ENCODE measurements around the gene GLRX2.

Gene GLRX2

DNA sequence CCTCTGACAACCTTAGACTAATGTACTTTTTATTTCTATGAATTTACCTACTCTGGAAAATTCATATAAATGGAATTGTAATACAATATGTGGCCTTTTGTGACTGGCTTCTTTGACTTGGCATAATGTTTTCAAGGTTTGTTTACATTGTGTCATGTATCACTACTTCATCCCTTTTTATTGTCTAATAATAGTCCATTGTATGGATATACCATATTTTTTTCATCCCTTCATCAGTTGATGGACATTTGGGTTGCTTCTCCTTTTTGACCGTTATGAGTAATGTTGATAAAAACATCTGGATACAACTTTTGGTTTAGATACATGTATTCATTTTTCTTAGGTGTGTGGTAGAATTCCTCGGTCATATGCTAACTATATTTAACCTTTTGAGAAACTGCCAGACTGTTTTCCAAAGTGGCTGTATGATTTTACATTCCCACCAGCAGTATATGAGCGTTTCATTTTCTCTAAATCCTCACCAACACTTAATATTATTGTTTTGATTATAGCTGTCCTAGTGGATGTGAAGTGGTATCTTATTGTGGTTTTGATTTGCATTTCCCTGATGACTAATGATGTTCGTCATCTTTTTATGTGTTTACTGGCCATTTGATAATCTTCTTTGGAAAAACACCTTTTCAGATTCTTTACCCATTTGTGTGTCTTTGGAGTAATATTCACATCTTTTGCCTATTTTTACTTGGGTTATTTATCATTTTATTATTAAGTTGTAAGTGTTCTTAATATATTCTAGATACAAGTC, 42.3 kb downstream of the GLRX2 start:
- no peak overlapping the region for H3K4me3 ChIP-seq (ENCODE audit: low read depth, low read length)
- no peak for DNase-seq (ENCODE audit: low read depth)
- in situ Hi-C loops (cut with HindIII; ENCODE audit: low sequenced_read_pairs) = no loop called here

DNA sequence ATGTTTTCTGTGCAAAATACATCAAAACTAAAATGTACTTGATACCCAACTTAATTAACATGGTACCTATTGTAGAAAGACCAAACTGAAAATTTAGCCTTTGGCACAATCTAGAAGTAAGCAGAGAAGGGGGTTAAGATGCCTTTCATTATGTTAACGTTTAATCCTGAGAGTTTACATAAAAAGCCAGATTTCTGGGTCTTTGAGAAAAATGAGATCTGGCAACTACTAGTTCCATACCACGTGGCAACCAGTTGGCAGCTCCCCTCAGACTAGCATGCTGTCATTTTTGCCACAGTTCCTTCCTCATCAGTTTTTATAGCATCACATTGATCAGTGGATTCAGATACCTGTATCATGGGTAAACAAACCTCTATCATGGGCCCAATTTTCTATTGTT, 44.3 kb downstream of the GLRX2 start:
- H3K4me3 ChIP-seq (ENCODE audit: low read depth, low read length) = peak overlapping the region; percentile 92
- in situ Hi-C loops (cut with HindIII; ENCODE audit: low sequenced_read_pairs) = no loop called here
- TF ChIP-seq, protein P1, sequence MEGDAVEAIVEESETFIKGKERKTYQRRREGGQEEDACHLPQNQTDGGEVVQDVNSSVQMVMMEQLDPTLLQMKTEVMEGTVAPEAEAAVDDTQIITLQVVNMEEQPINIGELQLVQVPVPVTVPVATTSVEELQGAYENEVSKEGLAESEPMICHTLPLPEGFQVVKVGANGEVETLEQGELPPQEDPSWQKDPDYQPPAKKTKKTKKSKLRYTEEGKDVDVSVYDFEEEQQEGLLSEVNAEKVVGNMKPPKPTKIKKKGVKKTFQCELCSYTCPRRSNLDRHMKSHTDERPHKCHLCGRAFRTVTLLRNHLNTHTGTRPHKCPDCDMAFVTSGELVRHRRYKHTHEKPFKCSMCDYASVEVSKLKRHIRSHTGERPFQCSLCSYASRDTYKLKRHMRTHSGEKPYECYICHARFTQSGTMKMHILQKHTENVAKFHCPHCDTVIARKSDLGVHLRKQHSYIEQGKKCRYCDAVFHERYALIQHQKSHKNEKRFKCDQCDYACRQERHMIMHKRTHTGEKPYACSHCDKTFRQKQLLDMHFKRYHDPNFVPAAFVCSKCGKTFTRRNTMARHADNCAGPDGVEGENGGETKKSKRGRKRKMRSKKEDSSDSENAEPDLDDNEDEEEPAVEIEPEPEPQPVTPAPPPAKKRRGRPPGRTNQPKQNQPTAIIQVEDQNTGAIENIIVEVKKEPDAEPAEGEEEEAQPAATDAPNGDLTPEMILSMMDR (IDR thresholded peaks at IDR 0.05; ENCODE audit: low read depth, low read length, missing control alignments) = no peak
- DNase-seq (ENCODE audit: low read depth) = no peak

More for the DNA sequence above, 42.3 kb downstream of the GLRX2 start:
- TF ChIP-seq, protein P1 (IDR thresholded peaks at IDR 0.05; ENCODE audit: low read depth, low read length, missing control alignments) = no peak

DNA sequence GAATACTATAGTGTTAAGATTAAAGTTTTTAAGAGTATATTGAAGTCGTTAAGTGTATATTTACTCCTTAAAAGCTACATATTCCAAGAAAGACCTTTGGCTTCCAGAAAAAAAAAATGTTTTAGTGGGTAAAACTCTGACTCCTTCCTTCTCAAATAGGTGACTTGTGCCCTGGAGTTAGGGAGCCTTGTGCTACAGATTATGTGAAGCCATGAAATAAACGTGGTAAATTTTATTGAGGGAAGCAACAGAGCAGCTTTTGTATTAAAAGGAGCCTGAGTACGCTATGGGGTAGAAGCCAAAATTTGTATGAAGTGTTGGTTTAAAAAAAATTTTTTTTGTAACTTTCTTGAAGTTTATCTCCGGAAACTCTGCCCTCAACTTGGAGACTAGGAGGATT, 44.8 kb downstream of the GLRX2 start:
- in situ Hi-C loops (cut with HindIII; ENCODE audit: low sequenced_read_pairs) = no loop called here
- DNase-seq (ENCODE audit: low read depth) = no peak

DNA sequence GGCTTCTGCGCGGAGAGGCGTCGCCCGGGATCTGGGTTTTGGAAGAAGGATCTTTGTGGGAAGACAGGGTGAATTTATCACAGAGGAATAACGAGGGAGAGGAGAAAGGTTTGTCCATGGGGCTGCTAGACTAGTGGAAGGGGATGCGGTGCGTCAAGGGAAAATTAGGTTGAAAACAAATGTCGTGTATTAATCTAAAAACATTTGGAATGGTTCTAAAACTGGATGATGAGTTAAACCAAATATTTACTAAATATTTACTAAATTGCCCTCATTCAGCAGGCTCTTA, 45.2 kb downstream of the GLRX2 start:
- H3K4me3 ChIP-seq (ENCODE audit: low read depth, low read length) = peak overlapping the region; percentile 92
- no peak for DNase-seq (ENCODE audit: low read depth)
- TF ChIP-seq, protein P1 (IDR thresholded peaks at IDR 0.05; ENCODE audit: low read depth, low read length, missing control alignments) = no peak
- in situ Hi-C loops (cut with HindIII; ENCODE audit: low sequenced_read_pairs) = no loop called here

More for the DNA sequence above, 44.8 kb downstream of the GLRX2 start:
- TF ChIP-seq, protein P1 (IDR thresholded peaks at IDR 0.05; ENCODE audit: low read depth, low read length, missing control alignments) = no peak
- H3K4me3 ChIP-seq (ENCODE audit: low read depth, low read length) = peak overlapping the region; percentile 92

DNA sequence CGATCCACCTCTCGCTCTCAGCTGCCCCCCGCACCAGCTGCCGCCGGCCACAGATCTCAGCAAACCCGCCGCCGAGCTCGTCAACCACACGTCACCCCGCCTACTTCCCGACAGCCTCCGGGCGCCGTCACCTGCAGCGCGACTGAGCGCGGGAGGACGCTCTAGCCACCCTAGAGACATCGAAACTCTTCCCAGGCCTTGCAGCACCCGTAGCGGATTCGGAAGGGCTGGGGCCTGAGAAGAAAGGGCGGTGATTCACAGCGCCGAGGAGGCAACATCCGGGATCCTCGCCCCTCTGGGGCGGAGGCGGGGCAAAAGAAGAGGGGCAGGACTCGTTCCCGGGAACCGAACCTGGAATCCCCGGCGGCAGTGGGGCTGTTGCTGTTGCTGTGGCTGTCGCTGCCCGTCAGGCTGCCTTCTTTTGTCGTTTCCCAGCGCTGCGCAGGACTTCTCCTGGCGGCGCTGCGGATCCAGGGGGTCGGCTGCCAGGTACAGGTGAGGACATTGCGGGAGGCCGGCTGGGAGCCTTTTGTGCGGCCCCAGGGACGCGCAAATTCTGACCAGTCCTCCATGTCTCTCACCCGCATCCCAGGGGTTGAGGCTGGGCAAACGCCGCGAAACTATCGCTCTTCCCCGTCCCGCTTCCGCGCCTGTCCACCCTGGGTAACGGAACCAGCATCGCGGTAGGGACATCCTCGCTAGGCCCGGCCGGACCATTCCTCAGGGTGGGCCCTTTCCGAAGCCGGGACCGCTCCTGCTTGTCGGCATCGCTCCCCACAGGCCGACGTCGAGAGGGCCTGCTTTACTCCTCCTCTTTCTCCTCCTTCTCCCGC, 45.7 kb downstream of the GLRX2 start, which contains the start of the genes RO60 and UCHL5:
Gene RO60, plus strand, starts transcription at position 331 of the 833 bp plus-strand sequence. CDS start 9,443 bp downstream, outside the sequence.
Gene UCHL5, minus strand, starts transcription at position 79 of the 833 bp plus-strand sequence. CDS start 100 bp downstream, outside the sequence.
- DNase-seq (ENCODE audit: low read depth) = peak; percentile 94
- peak within 1 kb of the TSS; percentile 92 for H3K4me3 ChIP-seq (ENCODE audit: low read depth, low read length)
- in situ Hi-C loops (cut with HindIII; ENCODE audit: low sequenced_read_pairs) = no loop called here
- TF ChIP-seq, protein P1 (IDR thresholded peaks at IDR 0.05; ENCODE audit: low read depth, low read length, missing control alignments) = no peak

DNA sequence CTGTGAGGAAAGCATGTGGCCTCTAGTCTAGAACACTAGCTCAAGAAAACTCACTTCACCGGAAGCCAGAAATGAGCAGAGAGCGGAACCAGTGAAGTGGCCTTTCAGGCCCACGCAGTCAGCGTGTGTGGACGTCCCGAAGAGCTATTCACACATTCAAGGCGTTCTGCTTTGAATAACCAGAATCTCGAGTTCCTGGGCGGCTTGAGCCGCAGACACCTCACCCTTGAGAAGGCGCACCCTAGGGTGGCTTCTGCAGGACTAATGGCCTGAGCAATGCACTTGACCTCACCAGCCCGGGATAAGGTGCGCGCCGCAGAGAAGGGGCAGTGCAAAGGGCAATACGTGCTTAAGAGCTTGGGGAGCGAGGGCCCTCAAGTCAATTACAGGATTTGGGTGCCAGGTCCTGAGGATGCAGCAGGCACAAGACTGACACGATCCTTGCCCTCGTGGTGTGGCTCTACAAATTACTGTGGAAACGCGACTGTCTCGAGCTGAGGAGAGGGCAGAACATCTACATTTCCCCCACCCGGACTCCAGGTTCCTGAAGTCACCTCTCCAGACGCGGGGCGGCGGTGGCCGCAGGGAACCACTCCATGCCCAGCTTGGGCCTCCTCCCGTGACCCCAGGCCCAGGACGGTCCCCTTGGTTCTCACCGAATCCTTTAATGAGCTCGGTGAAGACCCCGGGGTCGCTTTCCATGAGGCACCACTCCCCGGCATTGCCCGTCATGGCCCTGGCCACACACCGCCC, 46.5 kb downstream of the GLRX2 start:
- DNase-seq (ENCODE audit: low read depth) = no peak
- TF ChIP-seq, protein P1 (IDR thresholded peaks at IDR 0.05; ENCODE audit: low read depth, low read length, missing control alignments) = no peak
- H3K4me3 ChIP-seq (ENCODE audit: low read depth, low read length) = peak overlapping the region; percentile 92
- in situ Hi-C loops (cut with HindIII; ENCODE audit: low sequenced_read_pairs) = no loop called here

Data from astrocyte of the cerebellum (primary cell).